ENCODE measurements around the gene EFNA3.

Gene EFNA3

DNA sequence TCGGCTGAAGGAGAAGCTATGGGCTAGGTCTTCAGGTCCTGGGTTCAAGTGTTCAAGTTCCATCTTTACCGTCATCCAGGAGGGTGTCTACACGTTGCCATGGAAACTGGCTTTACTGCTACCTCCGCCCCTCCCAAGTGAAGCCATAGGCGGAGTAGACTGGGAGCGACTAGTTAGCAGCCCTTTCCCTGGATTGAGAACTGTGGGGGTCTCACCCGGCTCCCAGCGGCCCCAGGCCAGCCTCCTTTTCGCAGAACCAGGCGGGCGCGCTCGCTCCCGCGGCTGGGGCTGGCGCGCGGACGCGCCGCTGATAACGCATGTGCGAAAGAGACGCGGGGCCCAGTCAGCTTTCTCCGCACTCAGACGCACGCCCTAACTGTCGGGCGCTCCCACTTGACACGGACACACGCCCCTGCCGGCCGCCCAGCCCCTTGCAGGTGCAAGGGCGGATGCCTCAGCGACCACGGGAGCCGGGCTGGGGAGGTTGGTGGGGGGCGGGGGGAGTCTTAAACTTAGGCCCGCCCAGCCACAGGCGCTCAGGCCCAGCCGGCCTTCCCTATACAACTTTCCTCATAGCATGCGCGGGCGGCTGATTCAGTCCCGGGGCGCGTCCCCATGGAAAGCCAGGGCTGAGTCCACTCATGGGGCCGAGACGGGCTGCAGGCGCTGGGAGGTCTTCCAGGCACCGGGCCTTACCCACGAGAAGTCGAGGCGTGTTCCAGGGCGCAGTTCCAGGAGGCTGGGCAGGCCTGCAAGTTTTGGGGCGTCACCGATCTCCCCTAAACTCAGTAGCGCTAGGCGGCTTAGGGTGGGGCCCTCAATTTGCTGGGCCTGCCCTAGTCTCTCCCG is 7.7 kb upstream of the EFNA3 start (continued):
- TF ChIP-seq KLF10 (tag by site-specific recombination; IDR thresholded peaks at IDR 0.05) (peak; percentile 33; the same call in 1 of the 2 replicates), WT1 (tag by site-specific recombination; IDR thresholded peaks at IDR 0.05) (peak; percentile 65), ZNF768 (tag by site-specific recombination; IDR thresholded peaks at IDR 0.05) (no peak), ZNF350 (tag by site-specific recombination; IDR thresholded peaks at IDR 0.05) (no peak), PRDM1 (tag by site-specific recombination; IDR thresholded peaks at IDR 0.05) (0 out of 2 replicates have a peak, but pooled peaks have one; percentile 31), ZNF548 (tag by site-specific recombination; IDR thresholded peaks at IDR 0.05) (no peak), ZBTB1 (tag by site-specific recombination; IDR thresholded peaks at IDR 0.05) (no peak), ZXDB (tag by site-specific recombination; IDR thresholded peaks at IDR 0.05) (peak; percentile 66), EGR2 (tag by site-specific recombination; IDR thresholded peaks at IDR 0.05; ENCODE audit: low read depth) (peak; percentile 83), ZNF670 (tag by site-specific recombination; IDR thresholded peaks at IDR 0.05; ENCODE audit: low read depth) (no peak), ZNF660 (tag by site-specific recombination; IDR thresholded peaks at IDR 0.05) (no peak), SP7 (tag by site-specific recombination; IDR thresholded peaks at IDR 0.05) (peak; percentile 40), ZNF335 (tag by site-specific recombination; conservative IDR thresholded peaks at IDR 0.05) (peak; percentile 63), TRIM28 (IDR thresholded peaks at IDR 0.05; ENCODE audit: borderline replicate concordance, low read length) (no peak), SP3 (tag by site-specific recombination; IDR thresholded peaks at IDR 0.05) (peak; percentile 79), ZNF76 (tag by site-specific recombination; IDR thresholded peaks at IDR 0.05; ENCODE audit: borderline replicate concordance, low read depth) (peak; percentile 32; the same call in 1 of the 2 replicates), ZIC2 (tag by site-specific recombination; IDR thresholded peaks at IDR 0.05) (peak; percentile 18; the same call in 1 of the 2 replicates), ZNF341 (tag by site-specific recombination; IDR thresholded peaks at IDR 0.05; ENCODE audit: low read depth) (peak; percentile 57), ZNF664 (tag by site-specific recombination; IDR thresholded peaks at IDR 0.05) (no peak), ZNF169 (tag by site-specific recombination; IDR thresholded peaks at IDR 0.05) (no peak), KLF1 (tag by site-specific recombination; IDR thresholded peaks at IDR 0.05) (peak; percentile 97), ZNF610 (tag by site-specific recombination; IDR thresholded peaks at IDR 0.05; ENCODE audit: borderline replicate concordance) (peak; percentile 31; the same call in 1 of the 2 replicates), SP2 (tag by site-specific recombination; IDR thresholded peaks at IDR 0.05) (peak; percentile 76), ZNF600 (tag by site-specific recombination; IDR thresholded peaks at IDR 0.05) (0 out of 2 replicates have a peak, but pooled peaks have one; percentile 7), SCRT2 (tag by site-specific recombination; IDR thresholded peaks at IDR 0.05) (no peak), ZNF747 (tag by site-specific recombination; IDR thresholded peaks at IDR 0.05) (no peak)
- TF ChIP-seq, protein P1, sequence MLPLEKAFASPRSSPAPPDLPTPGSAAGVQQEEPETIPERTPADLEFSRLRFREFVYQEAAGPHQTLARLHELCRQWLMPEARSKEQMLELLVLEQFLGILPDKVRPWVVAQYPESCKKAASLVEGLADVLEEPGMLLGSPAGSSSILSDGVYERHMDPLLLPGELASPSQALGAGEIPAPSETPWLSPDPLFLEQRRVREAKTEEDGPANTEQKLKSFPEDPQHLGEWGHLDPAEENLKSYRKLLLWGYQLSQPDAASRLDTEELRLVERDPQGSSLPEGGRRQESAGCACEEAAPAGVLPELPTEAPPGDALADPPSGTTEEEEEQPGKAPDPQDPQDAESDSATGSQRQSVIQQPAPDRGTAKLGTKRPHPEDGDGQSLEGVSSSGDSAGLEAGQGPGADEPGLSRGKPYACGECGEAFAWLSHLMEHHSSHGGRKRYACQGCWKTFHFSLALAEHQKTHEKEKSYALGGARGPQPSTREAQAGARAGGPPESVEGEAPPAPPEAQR (tag by site-specific recombination; IDR thresholded peaks at IDR 0.05): no peak; the same call in 1 of the 2 replicates
- TF ChIP-seq, protein P2, sequence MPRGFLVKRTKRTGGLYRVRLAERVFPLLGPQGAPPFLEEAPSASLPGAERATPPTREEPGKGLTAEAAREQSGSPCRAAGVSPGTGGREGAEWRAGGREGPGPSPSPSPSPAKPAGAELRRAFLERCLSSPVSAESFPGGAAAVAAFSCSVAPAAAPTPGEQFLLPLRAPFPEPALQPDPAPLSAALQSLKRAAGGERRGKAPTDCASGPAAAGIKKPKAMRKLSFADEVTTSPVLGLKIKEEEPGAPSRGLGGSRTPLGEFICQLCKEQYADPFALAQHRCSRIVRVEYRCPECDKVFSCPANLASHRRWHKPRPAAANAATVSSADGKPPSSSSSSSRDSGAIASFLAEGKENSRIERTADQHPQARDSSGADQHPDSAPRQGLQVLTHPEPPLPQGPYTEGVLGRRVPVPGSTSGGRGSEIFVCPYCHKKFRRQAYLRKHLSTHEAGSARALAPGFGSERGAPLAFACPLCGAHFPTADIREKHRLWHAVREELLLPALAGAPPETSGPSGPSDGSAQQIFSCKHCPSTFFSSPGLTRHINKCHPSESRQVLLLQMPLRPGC (tag by site-specific recombination; IDR thresholded peaks at IDR 0.05): no peak
- TF ChIP-seq, protein P3, sequence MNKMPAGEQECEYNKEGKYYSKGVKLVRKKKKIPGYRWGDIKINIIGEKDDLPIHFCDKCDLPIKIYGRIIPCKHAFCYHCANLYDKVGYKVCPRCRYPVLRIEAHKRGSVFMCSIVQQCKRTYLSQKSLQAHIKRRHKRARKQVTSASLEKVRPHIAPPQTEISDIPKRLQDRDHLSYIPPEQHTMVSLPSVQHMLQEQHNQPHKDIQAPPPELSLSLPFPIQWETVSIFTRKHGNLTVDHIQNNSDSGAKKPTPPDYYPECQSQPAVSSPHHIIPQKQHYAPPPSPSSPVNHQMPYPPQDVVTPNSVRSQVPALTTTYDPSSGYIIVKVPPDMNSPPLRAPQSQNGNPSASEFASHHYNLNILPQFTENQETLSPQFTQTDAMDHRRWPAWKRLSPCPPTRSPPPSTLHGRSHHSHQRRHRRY (tag by site-specific recombination; IDR thresholded peaks at IDR 0.05): no peak
- TF ChIP-seq, protein P4, sequence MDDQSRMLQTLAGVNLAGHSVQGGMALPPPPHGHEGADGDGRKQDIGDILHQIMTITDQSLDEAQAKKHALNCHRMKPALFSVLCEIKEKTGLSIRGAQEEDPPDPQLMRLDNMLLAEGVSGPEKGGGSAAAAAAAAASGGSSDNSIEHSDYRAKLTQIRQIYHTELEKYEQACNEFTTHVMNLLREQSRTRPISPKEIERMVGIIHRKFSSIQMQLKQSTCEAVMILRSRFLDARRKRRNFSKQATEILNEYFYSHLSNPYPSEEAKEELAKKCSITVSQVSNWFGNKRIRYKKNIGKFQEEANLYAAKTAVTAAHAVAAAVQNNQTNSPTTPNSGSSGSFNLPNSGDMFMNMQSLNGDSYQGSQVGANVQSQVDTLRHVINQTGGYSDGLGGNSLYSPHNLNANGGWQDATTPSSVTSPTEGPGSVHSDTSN (CRISPR knock-in tag; IDR thresholded peaks at IDR 0.05): no peak
- TF ChIP-seq, protein P5, sequence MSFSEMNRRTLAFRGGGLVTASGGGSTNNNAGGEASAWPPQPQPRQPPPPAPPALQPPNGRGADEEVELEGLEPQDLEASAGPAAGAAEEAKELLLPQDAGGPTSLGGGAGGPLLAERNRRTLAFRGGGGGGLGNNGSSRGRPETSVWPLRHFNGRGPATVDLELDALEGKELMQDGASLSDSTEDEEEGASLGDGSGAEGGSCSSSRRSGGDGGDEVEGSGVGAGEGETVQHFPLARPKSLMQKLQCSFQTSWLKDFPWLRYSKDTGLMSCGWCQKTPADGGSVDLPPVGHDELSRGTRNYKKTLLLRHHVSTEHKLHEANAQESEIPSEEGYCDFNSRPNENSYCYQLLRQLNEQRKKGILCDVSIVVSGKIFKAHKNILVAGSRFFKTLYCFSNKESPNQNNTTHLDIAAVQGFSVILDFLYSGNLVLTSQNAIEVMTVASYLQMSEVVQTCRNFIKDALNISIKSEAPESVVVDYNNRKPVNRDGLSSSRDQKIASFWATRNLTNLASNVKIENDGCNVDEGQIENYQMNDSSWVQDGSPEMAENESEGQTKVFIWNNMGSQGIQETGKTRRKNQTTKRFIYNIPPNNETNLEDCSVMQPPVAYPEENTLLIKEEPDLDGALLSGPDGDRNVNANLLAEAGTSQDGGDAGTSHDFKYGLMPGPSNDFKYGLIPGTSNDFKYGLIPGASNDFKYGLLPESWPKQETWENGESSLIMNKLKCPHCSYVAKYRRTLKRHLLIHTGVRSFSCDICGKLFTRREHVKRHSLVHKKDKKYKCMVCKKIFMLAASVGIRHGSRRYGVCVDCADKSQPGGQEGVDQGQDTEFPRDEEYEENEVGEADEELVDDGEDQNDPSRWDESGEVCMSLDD (tag by site-specific recombination; IDR thresholded peaks at IDR 0.05): peak; percentile 53; the same call in 1 of the 2 replicates
- TF ChIP-seq, protein P6, sequence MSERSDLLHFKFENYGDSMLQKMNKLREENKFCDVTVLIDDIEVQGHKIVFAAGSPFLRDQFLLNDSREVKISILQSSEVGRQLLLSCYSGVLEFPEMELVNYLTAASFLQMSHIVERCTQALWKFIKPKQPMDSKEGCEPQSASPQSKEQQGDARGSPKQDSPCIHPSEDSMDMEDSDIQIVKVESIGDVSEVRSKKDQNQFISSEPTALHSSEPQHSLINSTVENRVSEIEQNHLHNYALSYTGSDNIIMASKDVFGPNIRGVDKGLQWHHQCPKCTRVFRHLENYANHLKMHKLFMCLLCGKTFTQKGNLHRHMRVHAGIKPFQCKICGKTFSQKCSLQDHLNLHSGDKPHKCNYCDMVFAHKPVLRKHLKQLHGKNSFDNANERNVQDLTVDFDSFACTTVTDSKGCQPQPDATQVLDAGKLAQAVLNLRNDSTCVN (tag by site-specific recombination; optimal IDR thresholded peaks at IDR 0.05): peak; percentile 94

Data from HEK293 (cell line).